Kidney (tissue), 14 donors: ENCODE results near the gene PRKD1. TPM values are rescaled to one million over a fixed set of nuclear protein-coding genes. Genes with fewer than 3 reads are reported as not detected.

ENCODE experiments used
- DNase-seq, 5 donors: peaks; one replicate each; pipeline ENCODE4 v3.0.0-alpha.2; 2013 to 2020
- FAIRE-seq: peaks from 2 replicates; lab custom pipeline; 2012; peaks lifted over from hg19 to GRCh38; lab: Jason Lieb, UNC
- H3K27ac ChIP-seq, 2 donors: one replicate each; pipeline ENCODE4 v1.7.0; 2013; ENCODE audit warnings: low read depth in 2 of 2, low read length in 2 of 2, inconsistent platforms in 1 of 2
- H3K27me3 ChIP-seq: one replicate; pipeline ENCODE4 v1.7.1; 2013; ENCODE audit warnings: low read length, inconsistent platforms; ENCODE audit not compliant: control insufficient read depth, insufficient read depth
- H3K36me3 ChIP-seq, 3 donors: one replicate each; pipeline versions ENCODE4 v1.7.0 to v1.7.1; 2013; ENCODE audit warnings: low read length in 3 of 3, control low read depth in 1 of 3, inconsistent platforms in 1 of 3; ENCODE audit not compliant: insufficient read depth in 3 of 3, control insufficient read depth in 2 of 3
- H3K4me1 ChIP-seq, 3 donors: one replicate each; pipeline versions ENCODE4 v1.7.0 to v1.7.1; 2013; ENCODE audit warnings: low read length in 3 of 3, inconsistent platforms in 1 of 3, low read depth in 1 of 3; ENCODE audit not compliant: control insufficient read depth in 2 of 3, insufficient read depth in 2 of 3
- H3K4me3 ChIP-seq, 3 donors: one replicate each; pipeline versions ENCODE4 v1.7.0 to v1.8.1; 2013; ENCODE audit warnings: low read length in 3 of 3, control low read depth in 1 of 3, inconsistent platforms in 1 of 3
- H3K9ac ChIP-seq, 3 donors: one replicate each; pipeline versions ENCODE4 v1.7.0 to v1.7.1; 2013; ENCODE audit warnings: low read length in 3 of 3, control low read depth in 1 of 3, inconsistent platforms in 1 of 3
- H3K9me3 ChIP-seq, 3 donors: one replicate each; pipeline versions ENCODE4 v1.7.0 to v1.7.1; 2013; ENCODE audit warnings: low read length in 3 of 3, control low read depth in 1 of 3, inconsistent platforms in 1 of 3; ENCODE audit not compliant: control insufficient read depth in 2 of 3, insufficient read depth in 1 of 3
- CTCF ChIP-seq: IDR thresholded peaks from 3 replicates; pipeline ENCODE4 v1.5.1; 2012; ENCODE audit warnings: mild to moderate bottlenecking, moderate library complexity, borderline replicate concordance; ENCODE audit not compliant: insufficient read depth; ENCODE audit errors: extremely low read depth
- intact Hi-C: fragments of 100-400 bp; cut with DNase I; formaldehyde crosslinking; loops from one replicate; pipeline ENCODE4 v1.11.1; 2022
- polyA plus RNA-seq: library from polyadenylated mRNA; stranded (reverse); fragments of 350-450 nt; fragmentation: Illumina TruSeq; extraction: RNeasy Lipid Tissue Mini Kit (QIAGEN cat#74804); gene quantifications from one replicate; pipeline ENCODE4 v1.2.3, GENCODE V29; 2014; ENCODE audit warnings: low read depth, low replicate concordance; ENCODE audit not compliant: insufficient read depth
- total RNA-seq: library from RNA; stranded (reverse); fragmentation: NEBNext Ultra II Directional; extraction: Animal tissue kit (Norgen Biotek cat#: 25700); gene quantifications from one replicate; pipeline ENCODE4 v1.2.1, GENCODE V29; 2021
- donor health status: control.
- donor health status: control.
- donor health status: control.
- donor health status: control.
- donor health status: control.
- donor health status: DM: yes; HTN: yes; CAD: no.
- donor health status: Normal renal cell carcinoma (clear cell type).

PRKD1 gene
- total and polyA plus RNA-seq, 2 donors from 2014 or later, result 14.0 to 45.1 TPM

GRCh38 chr14:29822430-29822709 lies 105.3 kb downstream of the PRKD1 start:
- no peak overlapping the region for H3K27ac ChIP-seq
- no peaks in the 10 kb centered on the region for H3K9me3 ChIP-seq
- DNase-seq, result peak in 2 of 5 donors; percentile 16 to 22
- peaks cover 0 to 16% (median 10%) of the 10 kb centered on the region in 3 donors for H3K4me1 ChIP-seq
- intact Hi-C loops, result no loop called here
- H3K4me3 ChIP-seq, result no peak overlapping the region
- no peak for FAIRE-seq
- H3K27me3 ChIP-seq, result no peaks in the 10 kb centered on the region
- H3K36me3 ChIP-seq, result no peaks in the 10 kb centered on the region
- no peak overlapping the region for H3K9ac ChIP-seq
- TF ChIP-seq CTCF, result no peak

GRCh38 chr14:29821661-29822429 lies 105.8 kb downstream of the PRKD1 start:
- Histone ChIP-seq H3K4me1 (peaks cover 0 to 16% (median 10%) of the 10 kb centered on the region in 3 donors), H3K4me3 (no peak overlapping the region), H3K9ac (no peak overlapping the region), H3K9me3 (no peaks in the 10 kb centered on the region), H3K36me3 (no peaks in the 10 kb centered on the region), H3K27me3 (no peaks in the 10 kb centered on the region), H3K27ac (no peak overlapping the region)
- no peak for TF ChIP-seq CTCF
- FAIRE-seq (no peak), DNase-seq (peak in 1 of 5 donors; percentile 9)
- intact Hi-C loops, result no loop called here

GRCh38 chr14:29821242-29821641 lies 106.4 kb downstream of the PRKD1 start:
- no peak for FAIRE-seq

More at GRCh38 chr14:29821242-29821641, 106.4 kb downstream of the PRKD1 start:
- DNase-seq, result no peak
- TF ChIP-seq CTCF, result no peak
- intact Hi-C loops, result no loop called here
- Histone ChIP-seq H3K36me3 (no peaks in the 10 kb centered on the region), H3K4me3 (no peak overlapping the region), H3K9ac (no peak overlapping the region), H3K27me3 (no peaks in the 10 kb centered on the region), H3K4me1 (peaks cover 0 to 16% (median 10%) of the 10 kb centered on the region in 3 donors), H3K27ac (no peak overlapping the region), H3K9me3 (no peaks in the 10 kb centered on the region)
